CD14-positive monocyte (primary cell): Measurements from ENCODE around the gene ARRB1. TPM values are rescaled to one million over a fixed set of nuclear protein-coding genes. Genes with fewer than 3 reads are reported as not detected.
"Not testable (repeated sequence)": the region's sequence is repeated elsewhere in the genome, so short reads cannot be mapped to it uniquely, and the experiment has no call there.

Experiments used
- DNase-seq, 3 donors: peaks; one replicate each; pipeline ENCODE4 v3.0.0-alpha.2; 2011 to 2022
- H2AFZ ChIP-seq: 2 replicates; pipeline ENCODE4 v1.6.0; 2012; ENCODE audit warnings: mild to moderate bottlenecking, low read depth, low read length, inconsistent platforms; ENCODE audit not compliant: insufficient read depth, poor library complexity, severe bottlenecking
- H3K27ac ChIP-seq, 2 donors: 1 replicate in 1 of 2; 2 replicates in 1 of 2; pipeline ENCODE4 v1.5.1; 2012 to 2013; ENCODE audit warnings: low read length in 2 of 2, control low read depth in 1 of 2, inconsistent platforms in 1 of 2, low read depth in 1 of 2, mild to moderate bottlenecking in 1 of 2
- H3K27me3 ChIP-seq, 2 donors: one replicate each; pipeline versions ENCODE4 v1.6.0 to v1.6.1; 2011 to 2013; ENCODE audit warnings: low read length in 2 of 2; ENCODE audit not compliant: control insufficient read depth in 2 of 2, insufficient read depth in 2 of 2
- H3K36me3 ChIP-seq, 2 donors: replicated peaks in 1 of 2; 1 replicate in 1 of 2; 2 replicates in 1 of 2; pipeline versions ENCODE4 v1.5.1 to v1.6.1; 2012 to 2013; ENCODE audit warnings: low read length in 2 of 2, control low read depth in 1 of 2, inconsistent platforms in 1 of 2, mild to moderate bottlenecking in 1 of 2; ENCODE audit not compliant: insufficient read depth in 2 of 2, control insufficient read depth in 1 of 2
- H3K4me1 ChIP-seq, 2 donors: 1 replicate in 1 of 2; 2 replicates in 1 of 2; pipeline versions ENCODE4 v1.5.1 to v1.6.1; 2012 to 2013; ENCODE audit warnings: low read length in 2 of 2, control low read depth in 1 of 2, inconsistent platforms in 1 of 2, mild to moderate bottlenecking in 1 of 2, moderate library complexity in 1 of 2; ENCODE audit not compliant: insufficient read depth in 2 of 2, control insufficient read depth in 1 of 2
- H3K4me2 ChIP-seq: replicated peaks from 2 replicates; pipeline ENCODE3; 2012; ENCODE audit warnings: low read length, moderate library complexity, mild to moderate bottlenecking; ENCODE audit not compliant: poor library complexity, severe bottlenecking; ENCODE audit errors: extremely low read depth
- H3K4me3 ChIP-seq, 3 experiments: fragments of 200-600 bp in 1 of 3; sonication (generic) in 1 of 3; replicated peaks in 1 of 3; 1 replicate in 2 of 3; 2 replicates in 1 of 3; pipeline ENCODE4 v1.5.1; 2011 to 2013; ENCODE audit warnings: low read length in 3 of 3, mild to moderate bottlenecking in 3 of 3, control low read depth in 2 of 3, low read depth in 2 of 3, inconsistent platforms in 1 of 3, moderate library complexity in 1 of 3
- H3K79me2 ChIP-seq: 2 replicates; pipeline ENCODE4 v1.6.0; 2012; ENCODE audit warnings: mild to moderate bottlenecking, control low read depth, inconsistent platforms, low read length, moderate library complexity; ENCODE audit not compliant: insufficient read depth
- H3K9ac ChIP-seq: 2 replicates; pipeline ENCODE4 v1.6.0; 2017; ENCODE audit warnings: low read length, mild to moderate bottlenecking; ENCODE audit not compliant: insufficient read depth, poor library complexity, severe bottlenecking
- H3K9me3 ChIP-seq, 2 donors: replicated peaks in 1 of 2; 1 replicate in 1 of 2; 2 replicates in 1 of 2; pipeline versions ENCODE4 v1.5.1 to v1.6.1; 2012 to 2013; ENCODE audit warnings: low read length in 2 of 2, control low read depth in 1 of 2; ENCODE audit not compliant: control insufficient read depth in 1 of 2, insufficient read depth in 1 of 2
- H4K20me1 ChIP-seq: 2 replicates; pipeline ENCODE4 v1.6.0; 2012; ENCODE audit warnings: mild to moderate bottlenecking, low read length, control low read depth, moderate library complexity; ENCODE audit not compliant: insufficient read depth
- H3K27ac Mint-ChIP-seq, 7 donors: one replicate each; pipeline ENCODE4 v1.8.0; 2020; ENCODE audit warnings: mild to moderate bottlenecking in 7 of 7, mixed read lengths in 7 of 7, moderate library complexity in 6 of 7, inconsistent platforms in 2 of 7
- H3K27me3 Mint-ChIP-seq, 3 donors: one replicate each; pipeline ENCODE4 v1.8.0; 2021 to 2022; ENCODE audit warnings: low read depth in 3 of 3, mild to moderate bottlenecking in 3 of 3, mixed read lengths in 3 of 3, moderate library complexity in 3 of 3, inconsistent platforms in 1 of 3
- H3K36me3 Mint-ChIP-seq, 2 donors: one replicate each; pipeline ENCODE4 v1.8.0; 2020; ENCODE audit warnings: mixed read lengths in 2 of 2, inconsistent platforms in 1 of 2, mild to moderate bottlenecking in 1 of 2
- H3K4me1 Mint-ChIP-seq: one replicate; pipeline ENCODE4 v1.8.0; 2020; ENCODE audit warnings: mild to moderate bottlenecking, mixed read lengths
- H3K4me3 Mint-ChIP-seq, 2 donors: one replicate each; pipeline ENCODE4 v1.8.0; 2020; ENCODE audit warnings: mild to moderate bottlenecking in 2 of 2, mixed read lengths in 2 of 2, moderate library complexity in 1 of 2
- H3K9me3 Mint-ChIP-seq, 7 donors: one replicate each; pipeline ENCODE4 v1.8.0; 2020 to 2022; ENCODE audit warnings: mixed read lengths in 7 of 7, mild to moderate bottlenecking in 6 of 7, moderate library complexity in 6 of 7, inconsistent platforms in 2 of 7
- WGBS: methylation state at CpG from one replicate; pipeline ENCODE4 v1.1.5; 2013; ENCODE audit warnings: missing lambda C conversion rate; ENCODE audit not compliant: insufficient coverage; 5-methylcytosine and 5-hydroxymethylcytosine counted together
- intact Hi-C, 2 donors: fragments of 100-400 bp; cut with micrococcal nuclease; formaldehyde crosslinking; loops; one replicate each; pipeline versions ENCODE4 v1.15.0 to v1.15.1; 2023
- polyA plus RNA-seq, 3 donors: library from polyadenylated mRNA; depleted of rRNA in 1 of 3; unstranded in 2 of 3; stranded (reverse) in 1 of 3; fragments of 300-500 nt in 2 of 3; fragments of >200 nt in 1 of 3; fragmentation: Illumina TruSeq in 2 of 3; gene quantifications; 1 replicate in 2 of 3; 2 replicates in 1 of 3; pipeline ENCODE4 v1.2.3, GENCODE V29; 2012 to 2021
- TF ChIP-seq, protein P1 (sequence below): fragments of 200-600 bp; IDR thresholded peaks from one replicate; pipeline ENCODE4 v1.8.0; 2022; ENCODE audit warnings: antibody characterized with exemption, mild to moderate bottlenecking

The ARRB1 gene
- polyA plus RNA-seq, 3 donors = 52.6 to 114 (median 66.5) TPM

GRCh38 chr11:75333807-75334140, 17.7 kb downstream of the ARRB1 start:
- Histone ChIP-seq H3K4me2 (peak overlapping the region; percentile 30), H3K9me3 (no peaks in the 10 kb centered on the region), H3K27me3 (no peaks in the 10 kb centered on the region), H4K20me1 (peaks cover 100% of the 10 kb centered on the region), H3K4me1 (peaks cover 75 to 83% of the 10 kb centered on the region in 2 donors), H3K9ac (no peak overlapping the region), H3K36me3 (peaks cover 3 to 47% of the 10 kb centered on the region in 2 donors), H3K27ac (peak overlapping the region; percentile 2 to 59), H3K79me2 (peaks cover 100% of the 10 kb centered on the region), H2AFZ (no peak overlapping the region), H3K4me3 (peak overlapping the region in 1 of 3 experiments; percentile 8)
- Mint-ChIP-seq H3K9me3 (peaks cover 0 to 2% (median 0%) of the 10 kb centered on the region in 7 donors), H3K27ac (peak overlapping the region in 6 of 7 donors; percentile 31 to 78 (median 46)), H3K36me3 (peaks cover 30 to 74% of the 10 kb centered on the region in 2 donors), H3K4me1 (peaks cover 95% of the 10 kb centered on the region), H3K4me3 (no peak overlapping the region), H3K27me3 (peaks cover 0 to 2% (median 0%) of the 10 kb centered on the region in 3 donors)
- DNase-seq = no peak
- WGBS = 91% methylated on average over 7 of the region's 7 CpGs
- intact Hi-C loops = no loop called here
- TF ChIP-seq, protein P1, sequence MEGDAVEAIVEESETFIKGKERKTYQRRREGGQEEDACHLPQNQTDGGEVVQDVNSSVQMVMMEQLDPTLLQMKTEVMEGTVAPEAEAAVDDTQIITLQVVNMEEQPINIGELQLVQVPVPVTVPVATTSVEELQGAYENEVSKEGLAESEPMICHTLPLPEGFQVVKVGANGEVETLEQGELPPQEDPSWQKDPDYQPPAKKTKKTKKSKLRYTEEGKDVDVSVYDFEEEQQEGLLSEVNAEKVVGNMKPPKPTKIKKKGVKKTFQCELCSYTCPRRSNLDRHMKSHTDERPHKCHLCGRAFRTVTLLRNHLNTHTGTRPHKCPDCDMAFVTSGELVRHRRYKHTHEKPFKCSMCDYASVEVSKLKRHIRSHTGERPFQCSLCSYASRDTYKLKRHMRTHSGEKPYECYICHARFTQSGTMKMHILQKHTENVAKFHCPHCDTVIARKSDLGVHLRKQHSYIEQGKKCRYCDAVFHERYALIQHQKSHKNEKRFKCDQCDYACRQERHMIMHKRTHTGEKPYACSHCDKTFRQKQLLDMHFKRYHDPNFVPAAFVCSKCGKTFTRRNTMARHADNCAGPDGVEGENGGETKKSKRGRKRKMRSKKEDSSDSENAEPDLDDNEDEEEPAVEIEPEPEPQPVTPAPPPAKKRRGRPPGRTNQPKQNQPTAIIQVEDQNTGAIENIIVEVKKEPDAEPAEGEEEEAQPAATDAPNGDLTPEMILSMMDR = no peak

DNA sequence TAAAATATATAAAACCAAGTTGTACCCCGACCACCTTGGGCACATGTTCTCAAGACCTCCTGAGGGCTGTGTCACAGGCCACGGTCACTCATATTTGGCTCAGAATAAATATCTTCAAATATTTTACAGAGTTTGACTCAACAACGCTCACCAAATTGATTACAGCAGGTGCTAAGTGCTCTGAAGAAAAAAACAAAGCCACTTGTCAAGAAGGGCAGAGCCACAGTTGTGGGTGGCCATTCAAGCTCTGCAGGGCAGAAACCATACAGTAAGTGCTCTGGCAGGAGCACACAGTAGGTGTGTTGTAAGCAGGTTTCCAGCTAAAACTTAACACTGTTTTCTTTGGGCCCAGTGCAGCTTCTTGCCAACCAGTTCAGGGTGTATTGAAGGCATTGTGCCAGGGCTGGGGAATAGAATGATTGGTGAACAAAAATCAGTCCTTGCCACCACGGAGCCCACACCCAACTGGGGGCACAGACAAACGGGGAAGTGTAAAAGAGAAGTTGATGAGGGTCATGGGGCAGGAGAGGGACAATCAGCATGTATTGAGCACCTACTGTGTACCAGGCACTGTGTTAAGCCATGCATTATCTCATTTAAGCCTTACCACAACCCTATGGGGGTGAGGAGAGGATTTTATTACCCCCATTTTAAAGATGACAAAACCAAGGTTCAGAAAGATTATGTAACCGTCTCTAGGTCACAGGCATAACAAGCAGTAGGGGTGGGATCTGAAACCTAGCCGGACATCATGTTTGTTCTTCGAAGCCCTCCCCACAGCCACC, 18.2 kb downstream of the ARRB1 start:
- Mint-ChIP-seq H3K36me3 (peaks cover 33 to 75% of the 10 kb centered on the region in 2 donors), H3K9me3 (peaks cover 0 to 2% (median 0%) of the 10 kb centered on the region in 7 donors), H3K4me1 (peaks cover 95% of the 10 kb centered on the region), H3K27ac (peak overlapping the region; percentile 31 to 78 (median 58)), H3K4me3 (no peak overlapping the region), H3K27me3 (peaks cover 0 to 2% (median 0%) of the 10 kb centered on the region in 3 donors)
- Histone ChIP-seq H2AFZ (no peak overlapping the region), H3K36me3 (peaks cover 3 to 51% of the 10 kb centered on the region in 2 donors), H4K20me1 (peaks cover 100% of the 10 kb centered on the region), H3K9ac (no peak overlapping the region), H3K4me1 (peaks cover 74 to 83% of the 10 kb centered on the region in 2 donors), H3K9me3 (no peaks in the 10 kb centered on the region), H3K4me2 (peak overlapping the region; percentile 30), H3K4me3 (peak overlapping the region in 1 of 3 experiments; percentile 8), H3K27me3 (no peaks in the 10 kb centered on the region), H3K27ac (peak overlapping the region; percentile 16 to 59), H3K79me2 (peaks cover 100% of the 10 kb centered on the region)
- TF ChIP-seq, protein P1 = no peak
- intact Hi-C loops = no loop called here
- 70% methylated on average over 4 of the region's 8 CpGs for WGBS
- no peak for DNase-seq

GRCh38 chr11:75331761-75332160, 19.7 kb downstream of the ARRB1 start:
- peaks cover 82% of the 10 kb centered on the region for H3K4me1 Mint-ChIP-seq
- intact Hi-C loops, H3K4me2 ChIP-seq, H3K27ac ChIP-seq, H3K27me3 ChIP-seq, H3K9ac ChIP-seq, H2AFZ ChIP-seq, H3K27me3 Mint-ChIP-seq, DNase-seq, H3K9me3 Mint-ChIP-seq, H3K9me3 ChIP-seq, H3K4me3 ChIP-seq, H3K4me3 Mint-ChIP-seq: not testable (repeated sequence)
- H3K36me3 ChIP-seq = peaks cover 3 to 55% of the 10 kb centered on the region in 2 donors
- H3K27ac Mint-ChIP-seq = peak overlapping the region in 5 of 7 donors; percentile 30 to 63 (median 55)
- H3K4me1 ChIP-seq = peaks cover 59 to 69% of the 10 kb centered on the region in 2 donors
- H3K79me2 ChIP-seq = peaks cover 100% of the 10 kb centered on the region
- whole genome bisulfite sequencing = 93% methylated on average over 9 of the region's 9 CpGs
- peaks cover 100% of the 10 kb centered on the region for H4K20me1 ChIP-seq
- H3K36me3 Mint-ChIP-seq = peaks cover 34 to 67% of the 10 kb centered on the region in 2 donors
